K562 (cell line): Measurements from ENCODE around the gene SEL1L. TPM values are rescaled to one million over a fixed set of nuclear protein-coding genes. Genes with fewer than 3 reads are reported as not detected.

Source experiments
- CSDE1 ChIP-seq, 2 experiments: fragments of 450-650 bp; IDR thresholded peaks; 2 replicates each; pipeline ENCODE4 v1.6.1; 2016; ENCODE audit warnings: mild to moderate bottlenecking in 1 of 2
- ESRRA ChIP-seq: fragments of 450-650 bp; IDR thresholded peaks from 2 replicates; pipeline ENCODE4 v1.6.1; 2014; ENCODE audit warnings: low read depth, mild to moderate bottlenecking, moderate library complexity, borderline replicate concordance
- MAFF ChIP-seq: IDR thresholded peaks from 2 replicates; pipeline ENCODE4 v1.6.1; 2012; ENCODE audit warnings: low read length, improper control_type of control experiment
- MBD2 ChIP-seq: sonication (generic); IDR thresholded peaks from 2 replicates; pipeline ENCODE4 v1.6.1; 2016; ENCODE audit warnings: low read depth, borderline replicate concordance
- MED1 ChIP-seq: sonication (generic); formaldehyde crosslinking; IDR thresholded peaks from 2 replicates; pipeline ENCODE4 v1.8.1; 2023; ENCODE audit warnings: missing genetic modification reagents, borderline replicate concordance
- MTF1 ChIP-seq: fragments of 250-450 bp; sonication (Bioruptor Pico); IDR thresholded peaks from 2 replicates; pipeline ENCODE4 v1.9.0; 2021; ENCODE audit warnings: moderate library complexity, mild to moderate bottlenecking, inconsistent platforms, borderline replicate concordance
- NFYB ChIP-seq: IDR thresholded peaks from 2 replicates; pipeline ENCODE4 v1.6.1; 2011; ENCODE audit warnings: mild to moderate bottlenecking, moderate library complexity; ENCODE audit not compliant: insufficient read length; ENCODE audit errors: extremely low read depth
- PATZ1 ChIP-seq: fragments of 250-450 bp; sonication (Bioruptor Pico); IDR thresholded peaks from 2 replicates; pipeline ENCODE4 v1.5.0; 2020; ENCODE audit warnings: mild to moderate bottlenecking, borderline replicate concordance
- RAD21 ChIP-seq, 2 experiments: fragments of 250-450 bp in 1 of 2; fragments of 450-650 bp in 1 of 2; sonication (Bioruptor Pico) in 1 of 2; formaldehyde crosslinking in 1 of 2; IDR thresholded peaks in 1 of 2; conservative IDR thresholded peaks in 1 of 2; 2 replicates each; pipeline versions ENCODE4 v1.4.0 to v1.8.0; 2020 to 2022; ENCODE audit warnings: mild to moderate bottlenecking in 2 of 2, moderate library complexity in 1 of 2
- RUNX1 ChIP-seq: sonication (generic); IDR thresholded peaks from 2 replicates; pipeline ENCODE4 v1.6.1; 2016; ENCODE audit warnings: antibody characterized with exemption, low read depth
- TAF9B ChIP-seq: fragments of 450-650 bp; IDR thresholded peaks from 2 replicates; pipeline ENCODE4 v1.6.1; 2018; ENCODE audit warnings: mild to moderate bottlenecking; ENCODE audit not compliant: partially characterized antibody
- THRA ChIP-seq: fragments of 450-650 bp; IDR thresholded peaks from 2 replicates; pipeline ENCODE4 v1.6.1; 2017; ENCODE audit warnings: mild to moderate bottlenecking, moderate library complexity
- WHSC1 ChIP-seq: IDR thresholded peaks from one replicate; pipeline ENCODE4 v1.6.1; 2012; ENCODE audit warnings: low read length, control low read depth, inconsistent platforms
- ZBTB8A ChIP-seq: fragments of 450-650 bp; IDR thresholded peaks from 2 replicates; pipeline ENCODE4 v1.6.1; 2018; ENCODE audit warnings: mild to moderate bottlenecking, moderate library complexity; ENCODE audit not compliant: partially characterized antibody
- ZFPM2 ChIP-seq: fragments of 250-450 bp; sonication (Bioruptor Pico); IDR thresholded peaks from 2 replicates; pipeline ENCODE4 v1.5.1; 2022; ENCODE audit warnings: mild to moderate bottlenecking
- ZNF277 ChIP-seq: fragments of 250-450 bp; sonication (Bioruptor Pico); IDR thresholded peaks from 2 replicates; pipeline ENCODE4 v1.8.0; 2022; ENCODE audit warnings: inconsistent platforms, mild to moderate bottlenecking, moderate library complexity, borderline replicate concordance
- polyA plus RNA-seq, 8 experiments: library from polyadenylated mRNA; depleted of rRNA in 4 of 8; stranded (reverse) in 5 of 8; unstranded in 3 of 8; fragments of >200 nt; fragmentation: Nextera tagmentation in 2 of 8; fragmentation: Illumina TruSeq in 1 of 8; extraction: Ambion mirVana in 2 of 8; extraction: Trizol in 1 of 8; gene quantifications; 2 replicates each; pipeline versions ENCODE4 v1.2.1 to v1.2.3, GENCODE V29; 2011 to 2014; ENCODE audit warnings: inconsistent platforms in 1 of 8, missing spikeins in 1 of 8
- total RNA-seq, 7 experiments: library from RNA; depleted of rRNA in 6 of 7; stranded (reverse); fragments of >200 nt in 6 of 7; fragmentation: Illumina TruSeq in 2 of 7; extraction: Trizol in 2 of 7; gene quantifications; 2 replicates each; pipeline versions ENCODE4 v1.2.1 to v1.2.3, GENCODE V29; 2011 to 2021; ENCODE audit warnings: low replicate concordance in 1 of 7
- TF ChIP-seq, protein P1 (sequence below): sonication (generic); formaldehyde crosslinking; IDR thresholded peaks from 2 replicates; pipeline ENCODE4 v1.8.0; 2022; ENCODE audit warnings: mild to moderate bottlenecking, low read depth, missing genetic modification reagents

SEL1L gene
- total and polyA plus RNA-seq, 9 of the 15 experiments (the other 6 are each of a cell fraction or from before 2014, with no cell fraction given): 7.7 to 21.1 (median 13.6) TPM

GRCh38 chr14:81427348-81428058, 106.2 kb downstream of the SEL1L start (continued):
- TF ChIP-seq TAF9B (peak; percentile 77), MED1 (CRISPR knock-in tag) (no peak), THRA (no peak), NFYB (no peak), MBD2 (no peak), CSDE1 (IDR thresholded peaks at IDR 0.05) (no peak), WHSC1 (no peak), ZFPM2 (CRISPR knock-in tag) (no peak), ESRRA (peak; percentile 60; the same call in 1 of the 2 replicates), MTF1 (CRISPR knock-in tag) (no peak), RUNX1 (peak; percentile 13; the same call in 1 of the 2 replicates), ZBTB8A (no peak), PATZ1 (CRISPR knock-in tag) (no peak), RAD21 (CRISPR knock-in tag; conservative IDR thresholded peaks at IDR 0.05 in 1 of 2, IDR thresholded peaks at IDR 0.05 in 1 of 2) (peak in 1 of 2 experiments; percentile 14; a peak in 1 of 4 replicates), MAFF (peak; percentile 82), ZNF277 (CRISPR knock-in tag) (no peak)
- TF ChIP-seq, protein P1, sequence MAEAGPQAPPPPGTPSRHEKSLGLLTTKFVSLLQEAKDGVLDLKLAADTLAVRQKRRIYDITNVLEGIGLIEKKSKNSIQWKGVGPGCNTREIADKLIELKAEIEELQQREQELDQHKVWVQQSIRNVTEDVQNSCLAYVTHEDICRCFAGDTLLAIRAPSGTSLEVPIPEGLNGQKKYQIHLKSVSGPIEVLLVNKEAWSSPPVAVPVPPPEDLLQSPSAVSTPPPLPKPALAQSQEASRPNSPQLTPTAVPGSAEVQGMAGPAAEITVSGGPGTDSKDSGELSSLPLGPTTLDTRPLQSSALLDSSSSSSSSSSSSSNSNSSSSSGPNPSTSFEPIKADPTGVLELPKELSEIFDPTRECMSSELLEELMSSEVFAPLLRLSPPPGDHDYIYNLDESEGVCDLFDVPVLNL (CRISPR knock-in tag): no peak
